ENCODE results near the gene KIAA0753.

GRCh38 chr17:6548578-6549330 is 91.8 kb downstream of the KIAA0753 start:
- TF ChIP-seq TAF1 (IDR thresholded peaks at IDR 0.05; ENCODE audit: low read depth) (no peak), ZBTB7A (IDR thresholded peaks at IDR 0.05; ENCODE audit: low read depth) (no peak), CREB1 (IDR thresholded peaks at IDR 0.05; ENCODE audit: low read depth) (no peak)
- TF ChIP-seq, protein P1, sequence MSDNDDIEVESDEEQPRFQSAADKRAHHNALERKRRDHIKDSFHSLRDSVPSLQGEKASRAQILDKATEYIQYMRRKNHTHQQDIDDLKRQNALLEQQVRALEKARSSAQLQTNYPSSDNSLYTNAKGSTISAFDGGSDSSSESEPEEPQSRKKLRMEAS (IDR thresholded peaks at IDR 0.05): no peak
